IMR-90 (cell line): ENCODE data around the gene SMC1A. TPM values are rescaled to one million over a fixed set of nuclear protein-coding genes. Genes with fewer than 3 reads are reported as not detected.

Experiments
- ATAC-seq: fragments of 200-7000 bp; cut with Tn5 transposase; 2 replicates; pipeline ENCODE4 v1.9.1; 2020; ENCODE audit warnings: low read depth, mild to moderate bottlenecking, moderate library complexity
- BruUV-seq: library from RNA; stranded (reverse); fragments of 400-500 nt; replicated peaks from 2 replicates; lab custom pipeline; 2021; lab: Mats Ljungman, UMichigan
- CTCF ChIA-PET: fragments of 300-600 bp; formaldehyde crosslinking; extraction: SDS; loops from one replicate; lab custom pipeline; 2021; ENCODE audit warnings: antibody characterized with exemption; lab: Yijun Ruan, JAX
- POLR2A ChIA-PET: fragments of 300-600 bp; sonication (Branson Sonifier 250); formaldehyde crosslinking; loops from one replicate; lab custom pipeline; 2022; ENCODE audit warnings: antibody characterized with exemption; ENCODE audit not compliant: unreplicated experiment; lab: Charles Lee
- DNase-seq: peaks from one replicate; pipeline ENCODE4 v3.0.0; 2013
- H2AFZ ChIP-seq: replicated peaks from 2 replicates; pipeline ENCODE3; 2013; ENCODE audit warnings: low read length, mild to moderate bottlenecking; ENCODE audit not compliant: poor library complexity
- H2AK5ac ChIP-seq: 2 replicates; pipeline ENCODE4 v1.6.1; 2013; ENCODE audit warnings: low read depth, low read length, inconsistent platforms
- H2AK9ac ChIP-seq: replicated peaks from 2 replicates; pipeline ENCODE3; 2013; ENCODE audit warnings: mild to moderate bottlenecking, low read depth, low read length, moderate library complexity; ENCODE audit not compliant: poor library complexity
- H2BK120ac ChIP-seq: 2 replicates; pipeline ENCODE4 v1.6.1; 2013; ENCODE audit warnings: low read depth, low read length, inconsistent platforms
- H2BK15ac ChIP-seq: 3 replicates; pipeline ENCODE4 v1.6.1; 2013; ENCODE audit warnings: low read depth, low read length, inconsistent platforms
- H2BK20ac ChIP-seq: 2 replicates; pipeline ENCODE4 v1.6.1; 2013; ENCODE audit warnings: low read depth, mild to moderate bottlenecking, inconsistent platforms, low read length, moderate library complexity
- H2BK5ac ChIP-seq: 2 replicates; pipeline ENCODE4 v1.6.1; 2013; ENCODE audit warnings: mild to moderate bottlenecking, low read depth, low read length, inconsistent platforms; ENCODE audit not compliant: poor library complexity, severe bottlenecking
- H3K14ac ChIP-seq: replicated peaks from 2 replicates; pipeline ENCODE4 v1.6.1; 2013; ENCODE audit warnings: low read depth, low read length, inconsistent platforms
- H3K18ac ChIP-seq: 2 replicates; pipeline ENCODE4 v1.6.1; 2013; ENCODE audit warnings: low read depth, low read length, control low read depth
- H3K23ac ChIP-seq: 2 replicates; pipeline ENCODE4 v1.6.1; 2013; ENCODE audit warnings: low read depth, low read length, inconsistent platforms
- H3K27ac ChIP-seq: 2 replicates; pipeline ENCODE4 v1.5.1; 2013; ENCODE audit warnings: mild to moderate bottlenecking, control low read depth, low read length; ENCODE audit not compliant: insufficient read depth
- H3K27me3 ChIP-seq: 2 replicates; pipeline ENCODE4 v1.6.1; 2013; ENCODE audit warnings: low read length; ENCODE audit not compliant: control insufficient read depth, insufficient read depth
- H3K36me3 ChIP-seq: 2 replicates; pipeline ENCODE4 v1.6.1; 2013; ENCODE audit warnings: low read length, mixed read lengths; ENCODE audit not compliant: control insufficient read depth, insufficient read depth
- H3K4ac ChIP-seq: 2 replicates; pipeline ENCODE4 v1.6.1; 2013; ENCODE audit warnings: low read depth, low read length, inconsistent platforms
- H3K4me1 ChIP-seq: 2 replicates; pipeline ENCODE4 v1.6.1; 2013; ENCODE audit warnings: low read length, mixed read lengths; ENCODE audit not compliant: control insufficient read depth, insufficient read depth
- H3K4me2 ChIP-seq: 2 replicates; pipeline ENCODE4 v1.6.1; 2013; ENCODE audit warnings: low read depth, mild to moderate bottlenecking, control low read depth, low read length, moderate library complexity
- H3K4me3 ChIP-seq: 2 replicates; pipeline ENCODE4 v1.5.1; 2013; ENCODE audit warnings: low read depth, mild to moderate bottlenecking, control low read depth, low read length, moderate library complexity; ENCODE audit not compliant: insufficient read depth
- H3K56ac ChIP-seq: 2 replicates; pipeline ENCODE4 v1.6.1; 2013; ENCODE audit warnings: low read length, inconsistent platforms; ENCODE audit not compliant: insufficient read depth; ENCODE audit errors: extremely low read depth
- H3K79me1 ChIP-seq, 2 experiments: 2 replicates each; pipeline ENCODE4 v1.6.1; 2013; ENCODE audit warnings: low read length in 2 of 2, inconsistent platforms in 1 of 2, low read depth in 1 of 2
- H3K9ac ChIP-seq: 2 replicates; pipeline ENCODE4 v1.6.1; 2013; ENCODE audit warnings: low read depth, low read length, control low read depth
- H3K9me1 ChIP-seq: 2 replicates; pipeline ENCODE4 v1.6.1; 2013; ENCODE audit warnings: low read length, inconsistent platforms; ENCODE audit not compliant: insufficient read depth
- H3K9me3 ChIP-seq: 2 replicates; pipeline ENCODE4 v1.6.1; 2013; ENCODE audit warnings: low read length; ENCODE audit not compliant: control insufficient read depth, insufficient read depth
- H4K20me1 ChIP-seq: 2 replicates; pipeline ENCODE4 v1.6.1; 2013; ENCODE audit warnings: low read length, inconsistent platforms; ENCODE audit not compliant: insufficient read depth
- H4K5ac ChIP-seq: 2 replicates; pipeline ENCODE4 v1.6.1; 2013; ENCODE audit warnings: mild to moderate bottlenecking, low read depth, low read length, control low read depth
- H4K8ac ChIP-seq, 2 experiments: 2 replicates each; pipeline ENCODE4 v1.6.1; 2013; ENCODE audit warnings: low read depth in 2 of 2, low read length in 2 of 2, control low read depth in 1 of 2, inconsistent platforms in 1 of 2
- H4K91ac ChIP-seq: 2 replicates; pipeline ENCODE4 v1.6.1; 2013; ENCODE audit warnings: low read depth, low read length, inconsistent platforms; ENCODE audit not compliant: insufficient read depth
- CHD1 ChIP-seq: IDR thresholded peaks from 2 replicates; pipeline ENCODE4 v1.6.1; 2012; ENCODE audit warnings: low read depth, low read length, improper control_type of control experiment
- MAFK ChIP-seq: IDR thresholded peaks from 2 replicates; pipeline ENCODE4 v1.6.1; 2012; ENCODE audit warnings: low read depth, low read length, improper control_type of control experiment
- WGBS, 2 experiments: methylation state at CpG; one replicate each; pipeline versions ENCODE4 v1.1.5 to v1.1.7; 2013; ENCODE audit warnings: missing lambda C conversion rate in 2 of 2; ENCODE audit not compliant: insufficient read length in 1 of 2; ENCODE audit errors: extremely low coverage in 2 of 2; 5-methylcytosine and 5-hydroxymethylcytosine counted together
- dilution Hi-C: fragments of 300-500 bp; cut with HindIII; formaldehyde crosslinking; loops from one replicate; pipeline ENCODE4 v1.14.3; 2018; ENCODE audit warnings: low sequenced_read_pairs; ENCODE audit not compliant: unreplicated experiment
- in situ Hi-C: fragments of 300-500 bp; cut with MboI; formaldehyde crosslinking; loops from 3 replicates; pipeline ENCODE4 v1.14.3; 2019; ENCODE audit warnings: low sequenced_read_pairs, inconsistent platforms, mixed read lengths
- intact Hi-C: fragments of 100-400 bp; cut with micrococcal nuclease; formaldehyde crosslinking; loops from 2 replicates; pipeline ENCODE4 v1.10.0; 2022
- polyA plus RNA-seq, 3 experiments: library from polyadenylated mRNA; depleted of rRNA; stranded (reverse); fragments of >200 nt; gene quantifications; 2 replicates each; pipeline ENCODE4 v1.2.3, GENCODE V29; 2012; ENCODE audit warnings: low replicate concordance in 1 of 3
- total RNA-seq: library from RNA; depleted of rRNA; stranded (reverse); fragments of >200 nt; gene quantifications from 2 replicates; pipeline ENCODE4 v1.2.3, GENCODE V29; 2012

SMC1A gene
- total and polyA plus RNA-seq, 2 of the 4 experiments (the other 2 are of a cell fraction): 35.8 to 41.0 TPM

- Histone ChIP-seq H3K4me1 (no peaks in the 10 kb centered on the region), H3K14ac (no peak overlapping the region), H3K9me1 (no peaks in the 10 kb centered on the region), H2BK15ac (no peak overlapping the region), H3K4ac (no peak overlapping the region), H3K18ac (no peak overlapping the region), H3K9ac (no peak overlapping the region), H3K27me3 (peaks cover 48% of the 10 kb centered on the region), H2AK5ac (no peak overlapping the region), H2BK5ac (no peak overlapping the region), H3K4me2 (no peak overlapping the region), H3K56ac (no peak overlapping the region), H3K4me3 (no peak overlapping the region), H3K79me1 (no peaks in the 10 kb centered on the region), H2BK120ac (no peak overlapping the region), H4K91ac (no peak overlapping the region), H4K20me1 (no peaks in the 10 kb centered on the region; the same call in 1 of the 2 replicates), H4K5ac (no peak overlapping the region), H3K9me3 (no peaks in the 10 kb centered on the region), H4K8ac (no peak overlapping the region), H2BK20ac (no peak overlapping the region), H3K23ac (no peak overlapping the region), H3K36me3 (no peaks in the 10 kb centered on the region), H2AFZ (no peak overlapping the region), H3K27ac (no peak overlapping the region), H2AK9ac (no peak overlapping the region)
- dilution Hi-C loops (no loop called here), intact Hi-C loops (no loop called here), in situ Hi-C loops (no loop called here)
- POLR2A ChIA-PET: no interaction called here
- DNase-seq (no peak), ATAC-seq (no peak)
- no TSS peak for BruUV-seq
- CTCF ChIA-PET: no interaction called here
- peak; percentile 60 for TF ChIP-seq MAFK
- TF ChIP-seq CHD1: no peak
- no CpG with 5 or more reads among the region's 3 CpGs for WGBS, 2 experiments
Measured at GRCh38 chrX:53333853-53334252, 88.6 kb downstream of the SMC1A start.
